GM12878 (cell line): Measurements from ENCODE around the gene ERVK3-1. TPM values are rescaled to one million over a fixed set of nuclear protein-coding genes. Genes with fewer than 3 reads are reported as not detected.

Experiments
- ATAC-seq: fragments of 200-7000 bp; cut with Tn5 transposase; 3 replicates; pipeline ENCODE4 v1.9.1; 2020; ENCODE audit warnings: mild to moderate bottlenecking, moderate library complexity
- BruUV-seq: library from RNA; stranded (reverse); fragments of 400-500 nt; replicated peaks from 2 replicates; lab custom pipeline; 2021; lab: Mats Ljungman, UMichigan
- CTCF ChIA-PET: fragments of 300-600 bp; sonication (Branson Sonifier 250); formaldehyde crosslinking; extraction: SDS; loops from one replicate; lab custom pipeline; 2021; ENCODE audit warnings: inconsistent platforms; lab: Yijun Ruan, JAX
- POLR2A ChIA-PET: fragments of 350-600 bp; formaldehyde crosslinking; extraction: SDS; loops from one replicate; lab custom pipeline; 2021; ENCODE audit warnings: inconsistent platforms; lab: Charles Lee
- RAD21 ChIA-PET: fragments of 300-600 bp; sonication (Branson Sonifier 250); formaldehyde crosslinking; loops from one replicate; lab custom pipeline; 2023; ENCODE audit warnings: antibody characterized with exemption; ENCODE audit not compliant: unreplicated experiment; lab: Charles Lee
- SMC1A ChIA-PET: fragments of 300-600 bp; sonication (Branson Sonifier 250); formaldehyde crosslinking; loops from one replicate; lab custom pipeline; 2023; ENCODE audit not compliant: unreplicated experiment, uncharacterized antibody; lab: Charles Lee
- DNase-seq: peaks from one replicate; pipeline ENCODE4 v3.0.0-alpha.2; 2011; ENCODE audit warnings: low read depth, low spot score
- FAIRE-seq: peaks from 3 replicates; lab custom pipeline; 2011; peaks lifted over from hg19 to GRCh38; lab: Jason Lieb, UNC
- H2AFZ ChIP-seq: 2 replicates; pipeline ENCODE4 v1.6.0; 2011; ENCODE audit warnings: low read depth, low read length, control low read depth; ENCODE audit not compliant: control insufficient read depth
- H3K27ac ChIP-seq: 2 replicates; pipeline ENCODE4 v1.5.1; 2011; ENCODE audit warnings: control low read depth; ENCODE audit not compliant: control insufficient read depth, insufficient read depth
- H3K27me3 ChIP-seq, 2 experiments: replicated peaks in 1 of 2; 2 replicates each; pipeline versions ENCODE4 v1.6.0 to v1.6.1; 2011; ENCODE audit warnings: low read length in 1 of 2; ENCODE audit not compliant: control insufficient read depth in 2 of 2, insufficient read depth in 2 of 2
- H3K36me3 ChIP-seq, 2 experiments: 2 replicates each; pipeline ENCODE4 v1.5.1; 2011; ENCODE audit warnings: low read length in 1 of 2; ENCODE audit not compliant: control insufficient read depth in 2 of 2, insufficient read depth in 2 of 2
- H3K4me1 ChIP-seq: 2 replicates; pipeline ENCODE4 v1.6.1; 2011; ENCODE audit warnings: mild to moderate bottlenecking, low read length, moderate library complexity, mixed read lengths; ENCODE audit not compliant: control insufficient read depth, insufficient read depth
- H3K4me2 ChIP-seq: 2 replicates; pipeline ENCODE4 v1.6.0; 2011; ENCODE audit warnings: control low read depth; ENCODE audit not compliant: control insufficient read depth, insufficient read depth
- H3K4me3 ChIP-seq: fragments of 200-600 bp; sonication (generic); 2 replicates; pipeline ENCODE4 v1.5.1; 2016
- H3K79me2 ChIP-seq: 2 replicates; pipeline ENCODE4 v1.6.0; 2011; ENCODE audit warnings: low read length; ENCODE audit not compliant: control insufficient read depth, insufficient read depth
- H3K9ac ChIP-seq: 2 replicates; pipeline ENCODE4 v1.8.0; 2011; ENCODE audit warnings: low read length, control low read depth, mixed read lengths; ENCODE audit not compliant: control insufficient read depth, insufficient read depth
- H3K9me3 ChIP-seq: replicated peaks from 3 replicates; pipeline ENCODE4 v1.5.1; 2011; ENCODE audit warnings: mild to moderate bottlenecking, low read length; ENCODE audit not compliant: control insufficient read depth, insufficient read depth
- H4K20me1 ChIP-seq: 2 replicates; pipeline ENCODE4 v1.6.0; 2011; ENCODE audit not compliant: control insufficient read depth, insufficient read depth
- EZH2 ChIP-seq: IDR thresholded peaks from 2 replicates; pipeline ENCODE4 v1.6.1; 2012; ENCODE audit warnings: low read depth, mild to moderate bottlenecking, control low read depth, inconsistent platforms, low read length, borderline replicate concordance; ENCODE audit not compliant: control insufficient read depth
- MTA3 ChIP-seq: IDR thresholded peaks from 2 replicates; pipeline ENCODE4 v1.6.1; 2012; ENCODE audit warnings: low read length, inconsistent platforms, borderline replicate concordance
- MXI1 ChIP-seq: fragments of 150-350 bp; IDR thresholded peaks from 2 replicates; pipeline ENCODE4 v1.6.1; 2011; ENCODE audit warnings: low read depth, mild to moderate bottlenecking, inconsistent platforms, low read length, improper control_type of control experiment
- WGBS: methylation state at CpG from one replicate; pipeline ENCODE4 v1.1.6; 2016; ENCODE audit warnings: low lambda C conversion rate; ENCODE audit not compliant: insufficient replicate concordance, insufficient coverage; ENCODE audit errors: missing lambda C conversion rate; 5-methylcytosine and 5-hydroxymethylcytosine counted together
- in situ Hi-C: fragments of 300-500 bp; cut with MboI; formaldehyde crosslinking; loops from 9 replicates; pipeline ENCODE4 v1.14.3; 2018; ENCODE audit warnings: mixed read lengths
- intact Hi-C: fragments of 100-400 bp; cut with micrococcal nuclease; formaldehyde crosslinking; loops from one replicate; pipeline ENCODE4 v1.14.2; 2022; ENCODE audit not compliant: unreplicated experiment
- polyA plus RNA-seq, 11 experiments: library from polyadenylated mRNA; depleted of rRNA in 4 of 11; unstranded in 6 of 11; stranded (reverse) in 5 of 11; fragments of >200 nt; fragmentation: Nextera tagmentation in 4 of 11; fragmentation: Illumina TruSeq in 1 of 11; extraction: Ambion mirVana in 4 of 11; extraction: Trizol in 1 of 11; gene quantifications; 1 replicate in 1 of 11; 2 replicates in 10 of 11; pipeline versions ENCODE4 v1.2.1 to v1.2.3, GENCODE V29; 2011 to 2016; ENCODE audit warnings: inconsistent platforms in 2 of 11, missing spikeins in 2 of 11, low read depth in 1 of 11
- total RNA-seq, 4 experiments: library from RNA; depleted of rRNA in 3 of 4; stranded (reverse); fragments of >200 nt in 3 of 4; fragmentation: Illumina TruSeq in 1 of 4; extraction: Trizol in 1 of 4; gene quantifications; 2 replicates each; pipeline versions ENCODE4 v1.2.1 to v1.2.3, GENCODE V29; 2013 to 2021
- TF ChIP-seq, protein P1 (sequence below): fragments of 450-650 bp; IDR thresholded peaks from 2 replicates; pipeline ENCODE4 v1.6.1; 2018; ENCODE audit warnings: borderline replicate concordance, mild to moderate bottlenecking; ENCODE audit not compliant: partially characterized antibody
- TF ChIP-seq, protein P2 (sequence below): fragments of 450-650 bp; IDR thresholded peaks from 2 replicates; pipeline ENCODE4 v1.6.1; 2017; ENCODE audit warnings: borderline replicate concordance

Gene ERVK3-1
- total and polyA plus RNA-seq, 10 of the 15 experiments (the other 5 are each of a cell fraction or from before 2014, with no cell fraction given) = 59.3 to 172 (median 95.8) TPM

DNA sequence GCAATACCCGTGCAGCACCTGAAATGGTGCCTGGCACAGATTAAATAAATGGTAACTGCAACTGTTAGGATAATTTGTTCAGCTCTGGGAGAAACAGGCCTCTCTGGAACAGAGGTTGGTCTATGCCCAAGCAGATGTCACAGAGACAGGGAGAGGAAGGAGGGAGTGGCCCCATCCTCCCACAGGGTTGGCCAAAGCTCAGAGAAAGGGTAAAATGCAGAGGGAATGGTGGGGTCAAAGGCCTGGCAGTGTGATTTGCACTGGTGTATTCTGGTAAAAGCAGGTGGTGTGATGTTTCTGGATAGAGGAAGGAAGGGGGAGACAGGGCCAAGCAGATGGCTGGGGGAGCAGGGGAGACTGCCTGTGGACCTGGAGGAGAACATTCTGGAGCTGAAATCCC lies 31.0 kb downstream of the ERVK3-1 start:
- TF ChIP-seq, protein P1, sequence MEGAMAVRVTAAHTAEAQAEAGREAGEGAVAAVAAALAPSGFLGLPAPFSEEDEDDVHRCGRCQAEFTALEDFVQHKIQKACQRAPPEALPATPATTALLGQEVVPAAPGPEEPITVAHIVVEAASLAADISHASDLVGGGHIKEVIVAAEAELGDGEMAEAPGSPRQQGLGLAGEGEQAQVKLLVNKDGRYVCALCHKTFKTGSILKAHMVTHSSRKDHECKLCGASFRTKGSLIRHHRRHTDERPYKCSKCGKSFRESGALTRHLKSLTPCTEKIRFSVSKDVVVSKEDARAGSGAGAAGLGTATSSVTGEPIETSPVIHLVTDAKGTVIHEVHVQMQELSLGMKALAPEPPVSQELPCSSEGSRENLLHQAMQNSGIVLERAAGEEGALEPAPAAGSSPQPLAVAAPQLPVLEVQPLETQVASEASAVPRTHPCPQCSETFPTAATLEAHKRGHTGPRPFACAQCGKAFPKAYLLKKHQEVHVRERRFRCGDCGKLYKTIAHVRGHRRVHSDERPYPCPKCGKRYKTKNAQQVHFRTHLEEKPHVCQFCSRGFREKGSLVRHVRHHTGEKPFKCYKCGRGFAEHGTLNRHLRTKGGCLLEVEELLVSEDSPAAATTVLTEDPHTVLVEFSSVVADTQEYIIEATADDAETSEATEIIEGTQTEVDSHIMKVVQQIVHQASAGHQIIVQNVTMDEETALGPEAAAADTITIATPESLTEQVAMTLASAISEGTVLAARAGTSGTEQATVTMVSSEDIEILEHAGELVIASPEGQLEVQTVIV = no peak
- TF ChIP-seq, protein P2, sequence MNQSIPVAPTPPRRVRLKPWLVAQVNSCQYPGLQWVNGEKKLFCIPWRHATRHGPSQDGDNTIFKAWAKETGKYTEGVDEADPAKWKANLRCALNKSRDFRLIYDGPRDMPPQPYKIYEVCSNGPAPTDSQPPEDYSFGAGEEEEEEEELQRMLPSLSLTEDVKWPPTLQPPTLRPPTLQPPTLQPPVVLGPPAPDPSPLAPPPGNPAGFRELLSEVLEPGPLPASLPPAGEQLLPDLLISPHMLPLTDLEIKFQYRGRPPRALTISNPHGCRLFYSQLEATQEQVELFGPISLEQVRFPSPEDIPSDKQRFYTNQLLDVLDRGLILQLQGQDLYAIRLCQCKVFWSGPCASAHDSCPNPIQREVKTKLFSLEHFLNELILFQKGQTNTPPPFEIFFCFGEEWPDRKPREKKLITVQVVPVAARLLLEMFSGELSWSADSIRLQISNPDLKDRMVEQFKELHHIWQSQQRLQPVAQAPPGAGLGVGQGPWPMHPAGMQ = no peak
- no peak for TF ChIP-seq MTA3
- TF ChIP-seq MXI1 = no peak
- no peak for TF ChIP-seq EZH2
- FAIRE-seq (no peak), ATAC-seq (no peak), DNase-seq (no peak)
- Histone ChIP-seq H3K9ac (no peak overlapping the region), H3K9me3 (no peaks in the 10 kb centered on the region; the same call in 2 of the 3 replicates), H3K4me3 (no peak overlapping the region), H3K27ac (no peak overlapping the region), H2AFZ (no peak overlapping the region), H3K27me3 (no peaks in the 10 kb centered on the region), H3K79me2 (no peaks in the 10 kb centered on the region), H3K4me2 (no peak overlapping the region), H4K20me1 (no peaks in the 10 kb centered on the region), H3K36me3 (peaks cover 7 to 11% of the 10 kb centered on the region in 2 experiments; a peak in 3 of 4 replicates), H3K4me1 (no peaks in the 10 kb centered on the region)
- RAD21 ChIA-PET = no interaction called here
- WGBS = 100% methylated on average over 1 of the region's 1 CpG
- BruUV-seq = no TSS peak
- in situ Hi-C loops = no loop called here
- CTCF ChIA-PET = interaction anchor here (0.8 kb wide), 1 partner anchor 26 kb away, joined by 3 read pairs; no protein-coding TSS in a partner anchor
- POLR2A ChIA-PET = no interaction called here
- SMC1A ChIA-PET = no interaction called here
- intact Hi-C loops = no loop called here
